ENCODE data around the gene LINS1.

The LINS1 gene

GRCh38 chr15:100588638-100589242 is 13.2 kb downstream of the LINS1 start:
- ChIA-PET POLR2A (ENCODE audit: low non-redundant PET) (no interaction called here), CTCF (no interaction called here)
- no peak overlapping the region for H3K27ac ChIP-seq

GRCh38 chr15:100580414-100580813 is 21.6 kb downstream of the LINS1 start:
- DNase-seq (ENCODE audit: low spot score) = no peak
- ChIA-PET POLR2A (ENCODE audit: low non-redundant PET) (no interaction called here), CTCF (no interaction called here)
- H3K27ac ChIP-seq = no peak overlapping the region
- TF ChIP-seq CTCF (conservative IDR thresholded peaks at IDR 0.05; ENCODE audit: low read depth) = no peak

More at GRCh38 chr15:100588638-100589242, 13.2 kb downstream of the LINS1 start:
- no peak for DNase-seq (ENCODE audit: low spot score)
- TF ChIP-seq CTCF (conservative IDR thresholded peaks at IDR 0.05; ENCODE audit: low read depth) = no peak

- CTCF ChIA-PET = interaction anchor here (1.2 to 1.5 kb wide), 2 partner anchors 10 to 140 kb away, joined by 4 to 6 read pairs; no protein-coding TSS in a partner anchor
- no peak for TF ChIP-seq CTCF (conservative IDR thresholded peaks at IDR 0.05; ENCODE audit: low read depth)
- no peak overlapping the region for H3K27ac ChIP-seq
- POLR2A ChIA-PET (ENCODE audit: low non-redundant PET) = interaction anchor here (0.7 kb wide), 1 partner anchor 466 kb away, joined by 3 read pairs; no protein-coding TSS in a partner anchor
- DNase-seq (ENCODE audit: low spot score) = no peak
Measured at GRCh38 chr15:100573526-100573925, 28.5 kb downstream of the LINS1 start.

GRCh38 chr15:100572362-100572983 is 29.5 kb downstream of the LINS1 start:
- CTCF ChIA-PET = interaction anchor here (0.6 to 1.5 kb wide), 10 partner anchors 9 to 701 kb away, joined by 3 to 8 read pairs (median 4); no protein-coding TSS in a partner anchor
- H3K27ac ChIP-seq = no peak overlapping the region
- POLR2A ChIA-PET (ENCODE audit: low non-redundant PET) = no interaction called here
- peak; percentile 85 for TF ChIP-seq CTCF (conservative IDR thresholded peaks at IDR 0.05; ENCODE audit: low read depth)
- peak; percentile 18 for DNase-seq (ENCODE audit: low spot score)

GRCh38 chr15:100571592-100572167 is 30.3 kb downstream of the LINS1 start:
- no peak overlapping the region for H3K27ac ChIP-seq
- no peak for TF ChIP-seq CTCF (conservative IDR thresholded peaks at IDR 0.05; ENCODE audit: low read depth)
- no peak for DNase-seq (ENCODE audit: low spot score)
- CTCF ChIA-PET = interaction anchor here (0.6 to 1.1 kb wide), 3 partner anchors 83 to 223 kb away, joined by 3 to 5 read pairs (median 3); no protein-coding TSS in a partner anchor
- POLR2A ChIA-PET (ENCODE audit: low non-redundant PET) = no interaction called here

- no peak for TF ChIP-seq CTCF (conservative IDR thresholded peaks at IDR 0.05; ENCODE audit: low read depth)
- CTCF ChIA-PET = interaction anchor here (0.6 to 1.1 kb wide), 2 partner anchors 82 to 222 kb away, joined by 3 to 5 read pairs; no protein-coding TSS in a partner anchor
- DNase-seq (ENCODE audit: low spot score) = no peak
- POLR2A ChIA-PET (ENCODE audit: low non-redundant PET) = no interaction called here
- no peak overlapping the region for H3K27ac ChIP-seq
Measured at GRCh38 chr15:100570735-100571313, 31.2 kb downstream of the LINS1 start.

Measured in RWPE1 (cell line).